HT-29 (cell line): Measurements from ENCODE around the gene IMPDH2. TPM values are rescaled to one million over a fixed set of nuclear protein-coding genes. Genes with fewer than 3 reads are reported as not detected.
"Not testable (repeated sequence)": the region's sequence is repeated elsewhere in the genome, so short reads cannot be mapped to it uniquely, and the experiment has no call there.

Source experiments
- DNase-seq: peaks from one replicate; pipeline ENCODE4 v3.0.0-alpha.2; 2015; ENCODE audit warnings: low spot score
- total RNA-seq: library from RNA; depleted of rRNA; stranded (reverse); fragments of >200 nt; shearing (Covaris generic); gene quantifications from 2 replicates; pipeline ENCODE4 v1.2.3, GENCODE V29; 2014

The IMPDH2 gene
- total RNA-seq, 1 experiment from 2014 or later: 265 TPM

DNA sequence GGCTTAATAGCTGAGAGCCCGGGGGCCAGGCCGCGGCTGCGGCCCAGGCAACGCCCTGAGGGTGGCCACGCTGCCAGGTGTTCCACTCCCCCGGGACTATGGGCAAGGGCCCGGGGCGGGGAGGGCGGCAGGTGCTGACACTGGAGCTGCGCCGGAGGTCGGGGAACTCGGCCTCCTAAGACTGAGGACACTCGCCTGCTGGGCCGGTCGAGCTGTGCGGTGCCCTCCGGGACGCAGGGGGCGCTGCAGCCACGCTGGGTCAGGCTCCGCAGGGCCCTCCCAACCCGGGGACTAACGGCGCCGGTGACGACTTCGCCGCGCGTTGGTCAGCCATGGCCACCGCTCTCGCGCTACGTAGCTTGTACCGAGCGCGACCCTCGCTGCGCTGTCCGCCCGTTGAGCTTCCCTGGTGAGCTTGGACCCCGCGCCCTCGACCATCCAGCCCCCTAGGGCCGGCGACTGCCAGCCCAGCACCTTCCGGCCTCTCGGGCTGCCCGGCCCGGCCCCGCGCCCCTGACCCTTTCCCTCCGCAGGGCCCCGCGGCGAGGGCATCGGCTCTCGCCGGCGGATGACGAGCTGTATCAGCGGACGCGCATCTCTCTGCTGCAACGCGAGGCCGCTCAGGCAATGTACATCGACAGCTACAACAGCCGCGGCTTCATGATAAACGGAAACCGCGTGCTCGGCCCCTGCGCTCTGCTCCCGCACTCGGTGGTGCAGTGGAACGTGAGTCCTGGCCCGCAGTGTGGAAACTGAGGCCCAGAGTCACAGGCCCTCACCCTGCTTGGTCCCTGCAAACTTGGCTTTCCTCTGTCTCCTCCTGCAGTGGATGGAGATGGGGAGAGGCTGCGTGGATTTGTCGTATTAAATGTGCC, 7.1 kb downstream of the IMPDH2 start, which contains the start of gene NDUFAF3:
Gene NDUFAF3, plus strand, starts transcription at position 309 of the 875 bp plus-strand sequence. Its CDS starts 24 bp downstream, at position 333.
- peak; percentile 90 for DNase-seq

DNA sequence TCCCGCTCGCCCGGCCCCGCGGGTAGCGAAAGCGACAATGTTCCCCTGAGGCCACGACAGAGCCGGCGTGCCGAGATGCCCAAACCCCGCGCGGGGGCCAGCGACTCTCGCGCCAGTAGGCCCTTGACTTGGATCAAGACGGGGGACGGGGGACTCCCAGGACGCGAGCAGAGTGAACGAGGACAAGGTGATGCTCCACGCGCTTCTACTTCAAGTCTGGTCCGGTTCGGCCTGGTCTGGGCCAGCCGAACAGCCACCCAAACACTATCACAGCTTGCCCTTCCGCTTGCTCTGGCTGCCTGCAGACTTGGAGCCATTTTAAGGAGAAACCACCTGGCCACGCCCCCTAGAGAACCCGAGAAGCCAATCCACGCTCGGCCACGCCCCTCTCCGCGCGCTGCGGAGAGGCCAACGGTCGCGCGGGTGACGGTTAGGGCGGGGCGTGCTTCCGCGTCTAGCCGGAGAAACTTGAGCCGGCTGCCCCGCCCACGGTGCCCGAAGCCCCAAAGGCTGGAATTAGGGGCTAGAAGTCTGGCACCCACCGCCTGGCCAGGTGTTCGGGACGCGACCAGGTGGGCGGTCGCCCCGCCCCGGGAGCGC, 7.9 kb downstream of the IMPDH2 start:
- peak; percentile 97 for DNase-seq

DNA sequence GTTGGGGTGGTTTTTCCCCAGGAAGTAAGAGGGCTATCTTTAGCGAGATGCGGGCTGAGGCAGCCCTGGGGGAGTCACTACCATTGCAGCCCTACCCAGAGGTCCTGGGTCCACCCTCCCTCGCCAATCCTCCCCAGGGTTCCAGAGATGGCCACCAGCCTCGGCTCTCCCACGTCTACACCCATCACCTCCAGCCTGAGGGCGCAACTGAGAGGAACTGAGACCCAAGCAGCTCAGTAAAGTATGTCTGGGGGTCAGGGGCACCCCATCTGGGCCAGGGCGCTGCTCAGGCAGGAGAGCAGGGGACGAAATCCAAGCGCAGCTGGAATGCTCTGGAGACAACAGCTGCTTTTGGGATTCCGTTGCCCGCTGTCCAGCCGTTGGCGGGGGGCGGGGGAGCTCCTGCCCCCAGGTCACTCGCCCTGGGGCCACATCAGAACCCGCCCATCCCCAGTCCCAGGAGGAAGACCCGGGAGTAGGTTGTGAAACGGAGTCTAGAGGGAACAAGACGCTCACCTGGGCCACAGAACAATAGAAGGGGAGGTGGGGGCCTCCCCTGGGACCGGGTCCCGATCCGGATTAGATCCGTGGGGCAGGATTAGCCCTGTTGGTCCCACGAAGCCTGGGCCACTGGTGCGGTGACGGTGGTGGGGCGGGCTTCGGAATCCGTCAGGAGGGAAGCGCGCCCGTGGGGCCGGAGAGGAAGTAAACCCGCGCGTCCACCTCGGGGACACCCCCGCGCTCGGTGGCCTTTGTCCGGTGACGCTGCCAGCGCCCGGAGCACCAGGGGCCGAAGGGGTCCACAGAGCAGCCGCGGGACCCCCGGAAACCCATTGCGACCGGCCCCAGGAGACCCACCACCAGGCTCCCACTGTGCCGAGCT, 8.6 kb downstream of the IMPDH2 start:
- peak; percentile 31 for DNase-seq

DNA sequence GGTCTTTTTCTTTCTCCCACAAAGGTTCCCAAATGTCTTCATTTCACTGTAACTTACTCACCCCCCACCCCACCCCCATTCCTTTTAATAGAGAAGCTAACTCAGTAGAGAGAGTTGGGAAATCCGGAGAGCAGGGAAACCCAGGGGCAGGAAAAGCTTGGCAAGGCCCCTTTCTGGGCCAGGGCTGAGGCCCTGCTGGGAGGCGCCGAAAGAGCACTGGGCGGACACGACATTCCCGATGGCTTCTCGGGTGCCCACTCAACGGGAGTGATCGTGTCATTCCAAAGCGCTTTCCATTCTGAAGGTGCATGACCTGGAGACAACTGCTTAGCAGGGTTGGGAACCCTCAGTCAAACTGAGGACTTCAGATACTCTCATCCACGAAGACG, 9.3 kb downstream of the IMPDH2 start:
- peak; percentile 30 for DNase-seq

DNA sequence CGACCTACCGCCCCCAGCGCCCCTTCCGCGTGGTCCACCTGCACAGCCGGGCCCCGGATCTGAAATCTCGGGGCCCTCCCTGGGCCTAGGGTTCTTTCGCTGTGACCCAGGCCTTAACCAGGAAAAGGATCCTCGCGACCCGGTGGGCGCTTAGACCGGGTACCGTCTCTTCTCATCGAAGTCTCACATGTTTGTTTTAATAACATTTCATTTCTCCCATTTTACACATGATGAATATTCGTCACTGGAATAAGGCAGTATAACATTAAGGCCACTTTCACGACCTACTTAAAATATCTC, 10.5 kb downstream of the IMPDH2 start:
- no peak for DNase-seq

DNA sequence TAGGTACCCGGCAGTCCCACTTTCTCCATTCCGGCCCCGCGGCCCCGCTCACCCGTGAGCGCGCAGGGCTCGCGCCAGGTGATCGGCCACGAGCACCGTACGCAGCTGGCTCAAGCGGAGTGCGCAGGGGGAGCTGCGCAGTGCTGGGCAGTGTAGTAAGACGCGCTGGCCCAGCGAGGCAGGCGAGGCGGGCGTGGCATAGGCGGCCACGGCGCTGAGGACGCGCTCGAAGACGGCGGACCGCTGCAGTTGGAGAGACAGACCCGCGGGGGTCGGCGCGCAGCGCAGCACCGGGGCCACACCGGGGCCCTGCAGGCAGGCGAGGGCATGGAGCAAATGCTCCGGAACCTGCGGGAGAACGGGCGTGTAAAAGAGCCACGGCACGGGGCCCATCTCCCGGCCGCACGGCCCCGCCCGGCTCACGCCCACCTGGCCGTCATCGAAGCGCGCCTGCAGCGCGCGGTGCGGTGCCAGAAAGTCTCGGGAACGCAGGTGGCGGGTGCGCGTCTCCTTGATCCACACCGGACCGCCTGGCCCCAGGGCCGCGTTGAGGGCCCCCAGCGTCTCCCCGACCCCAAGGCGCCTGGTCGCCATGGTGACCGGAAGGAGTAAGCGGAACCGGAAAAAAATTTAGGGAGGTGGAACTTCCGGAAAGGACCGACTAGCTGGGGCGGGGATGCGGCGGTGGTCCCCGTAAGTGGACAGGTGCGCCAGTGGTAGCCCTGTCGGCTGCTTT, 11.1 kb downstream of the IMPDH2 start, which contains the start of gene DALRD3:
Gene DALRD3, minus strand, starts transcription at position 610 of the 736 bp plus-strand sequence. Its CDS starts 16 bp downstream, at position 594.
- peak; percentile 61 for DNase-seq

DNA sequence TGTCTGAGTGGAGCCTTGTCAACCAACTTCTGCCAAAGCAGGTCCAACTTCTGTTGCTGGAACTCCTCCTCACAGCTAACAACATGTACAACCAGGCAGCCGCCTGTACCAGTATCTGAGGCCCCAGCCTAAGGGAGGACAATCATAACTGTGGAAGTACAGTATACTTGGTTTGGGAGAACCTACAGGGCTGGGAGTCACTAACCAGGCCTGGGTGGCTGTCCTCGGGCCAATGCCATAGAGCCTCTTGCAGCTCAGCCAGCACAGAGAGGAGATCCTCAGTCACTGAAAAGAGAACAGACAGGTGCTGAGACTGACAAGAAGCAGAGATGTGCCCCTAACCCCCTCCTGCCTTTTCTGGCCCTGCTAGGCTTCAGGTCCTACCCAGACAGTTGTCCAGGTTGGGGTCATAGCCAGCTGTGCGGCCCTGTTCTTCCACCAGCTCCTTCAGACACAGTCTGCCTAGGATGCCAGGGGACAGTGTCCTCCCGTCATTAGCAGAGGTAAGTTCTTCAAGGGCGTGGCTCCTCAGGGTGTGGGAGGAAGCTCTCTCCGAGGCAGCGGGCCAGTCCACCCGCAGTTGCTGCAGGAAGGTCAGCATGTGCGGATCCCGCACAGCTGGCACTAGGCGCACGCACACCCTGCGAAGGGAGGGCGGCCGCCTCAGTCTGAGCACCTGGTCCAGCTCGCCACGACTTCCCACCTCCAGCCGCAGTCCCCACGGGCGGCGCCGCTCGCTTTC, 11.8 kb downstream of the IMPDH2 start:
- DNase-seq: no peak

DNA sequence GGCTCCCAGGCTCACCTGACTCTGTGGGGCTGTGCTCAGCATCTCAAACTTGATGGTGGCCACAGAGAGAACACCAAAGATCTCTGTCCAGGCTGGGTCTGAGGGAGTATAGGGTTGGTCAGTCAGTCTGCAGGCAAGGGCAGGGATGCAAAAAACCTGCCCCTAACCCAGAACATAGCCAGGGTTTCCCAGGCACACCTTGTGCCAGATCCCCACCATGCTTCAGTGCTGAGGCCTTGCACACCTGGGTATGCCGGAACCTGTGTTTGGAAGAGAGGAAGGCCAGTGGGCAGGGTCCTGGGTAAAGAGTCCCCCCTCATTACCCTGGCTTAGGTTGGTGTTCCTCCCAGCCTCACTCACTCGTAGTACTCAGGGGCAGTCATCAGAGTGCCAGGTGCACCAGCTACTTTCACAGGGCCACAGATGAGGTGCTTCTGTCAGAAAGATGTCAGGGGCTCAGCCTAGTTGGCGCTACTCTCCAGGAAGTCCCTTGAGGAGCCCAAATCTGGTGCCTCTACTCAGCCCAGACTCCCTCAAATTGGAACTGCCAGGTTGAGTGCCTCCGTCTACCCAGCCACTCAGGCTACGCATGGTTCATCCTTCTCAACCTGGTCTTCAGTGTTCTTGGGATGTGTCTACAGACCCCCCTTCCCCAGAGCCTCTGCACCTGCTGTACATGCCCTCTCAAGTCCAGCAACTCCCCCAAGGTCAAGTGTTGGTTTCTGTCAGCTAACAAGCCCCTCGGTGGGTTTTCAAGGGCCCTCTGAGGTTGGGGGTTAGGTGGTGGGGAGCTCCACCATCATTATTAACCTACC, 12.6 kb downstream of the IMPDH2 start:
- no peak for DNase-seq

DNA sequence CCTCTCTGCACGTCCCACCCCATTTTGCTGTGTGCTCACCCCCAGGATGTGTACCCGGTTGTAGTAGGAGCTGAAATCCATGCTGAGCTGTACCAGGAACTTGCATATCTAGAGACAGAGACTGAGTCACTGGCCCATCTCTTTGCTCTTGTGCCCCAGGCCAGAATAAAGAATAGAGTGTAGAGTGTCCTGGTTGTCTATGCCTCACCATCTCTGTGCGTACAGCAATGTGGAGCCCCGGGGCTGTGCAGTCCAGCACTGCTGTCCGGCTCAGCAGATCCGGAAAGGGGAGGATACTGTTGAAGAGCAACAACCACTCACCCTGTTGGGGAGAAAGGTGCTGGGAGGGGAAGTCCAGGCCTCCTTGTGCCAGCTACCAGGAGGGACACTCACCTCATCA, 13.4 kb downstream of the IMPDH2 start:
- DNase-seq: no peak

DNA sequence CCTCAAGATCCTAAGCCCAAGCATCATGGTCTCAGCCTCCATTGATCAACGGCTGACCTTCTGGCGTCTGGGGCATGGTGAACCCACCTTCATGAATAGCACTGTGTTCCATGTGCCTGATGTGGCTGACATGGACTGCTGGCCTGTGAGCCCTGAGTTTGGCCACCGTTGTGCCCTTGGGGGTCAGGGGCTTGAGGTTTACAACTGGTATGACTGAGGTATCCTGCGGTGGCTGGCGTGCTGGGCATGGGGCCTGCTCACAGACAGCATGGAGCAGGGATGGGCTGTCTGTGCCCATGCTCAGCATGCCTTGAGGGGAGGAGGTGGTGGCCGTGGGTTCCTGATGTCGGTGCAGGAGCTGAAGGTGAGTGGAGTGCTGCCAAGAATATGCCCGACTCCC, 14.1 kb downstream of the IMPDH2 start:
- DNase-seq: no peak

DNA sequence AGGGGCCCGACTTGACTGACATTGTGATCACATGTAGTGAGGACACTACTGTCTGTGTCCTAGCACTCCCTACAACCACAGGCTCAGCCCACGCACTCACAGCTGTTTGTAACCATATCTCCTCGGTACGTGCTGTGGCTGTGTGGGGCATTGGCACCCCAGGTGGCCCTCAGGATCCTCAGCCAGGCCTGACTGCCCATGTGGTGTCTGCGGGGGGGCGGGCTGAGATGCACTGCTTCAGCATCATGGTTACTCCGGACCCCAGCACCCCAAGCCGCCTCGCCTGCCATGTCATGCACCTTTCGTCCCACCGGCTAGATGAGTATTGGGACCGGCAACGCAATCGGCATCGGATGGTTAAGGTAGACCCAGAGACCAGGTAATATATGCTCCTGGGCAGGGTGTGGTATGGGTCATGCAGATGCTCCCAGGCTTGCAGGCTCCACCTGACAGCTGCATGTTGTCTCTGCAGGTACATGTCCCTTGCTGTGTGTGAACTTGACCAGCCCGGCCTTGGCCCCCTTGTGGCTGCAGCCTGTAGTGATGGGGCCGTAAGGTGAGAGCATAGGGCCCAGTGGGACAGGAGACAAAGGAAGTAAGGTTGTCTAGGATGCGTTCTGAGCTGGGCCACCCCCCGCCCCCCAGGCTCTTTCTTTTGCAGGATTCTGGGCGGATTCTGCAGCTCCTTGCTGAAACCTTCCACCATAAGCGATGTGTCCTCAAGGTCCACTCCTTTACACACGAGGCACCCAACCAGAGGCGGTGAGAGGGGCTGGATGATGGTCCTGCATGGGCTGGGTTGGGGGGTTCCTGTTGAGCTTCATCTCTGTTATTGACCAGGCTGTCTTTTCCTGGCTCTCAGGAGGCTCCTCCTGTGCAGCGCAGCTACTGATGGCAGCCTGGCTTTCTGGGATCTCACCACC, 15.2 kb downstream of the IMPDH2 start:
- DNase-seq: peak; percentile 60

DNA sequence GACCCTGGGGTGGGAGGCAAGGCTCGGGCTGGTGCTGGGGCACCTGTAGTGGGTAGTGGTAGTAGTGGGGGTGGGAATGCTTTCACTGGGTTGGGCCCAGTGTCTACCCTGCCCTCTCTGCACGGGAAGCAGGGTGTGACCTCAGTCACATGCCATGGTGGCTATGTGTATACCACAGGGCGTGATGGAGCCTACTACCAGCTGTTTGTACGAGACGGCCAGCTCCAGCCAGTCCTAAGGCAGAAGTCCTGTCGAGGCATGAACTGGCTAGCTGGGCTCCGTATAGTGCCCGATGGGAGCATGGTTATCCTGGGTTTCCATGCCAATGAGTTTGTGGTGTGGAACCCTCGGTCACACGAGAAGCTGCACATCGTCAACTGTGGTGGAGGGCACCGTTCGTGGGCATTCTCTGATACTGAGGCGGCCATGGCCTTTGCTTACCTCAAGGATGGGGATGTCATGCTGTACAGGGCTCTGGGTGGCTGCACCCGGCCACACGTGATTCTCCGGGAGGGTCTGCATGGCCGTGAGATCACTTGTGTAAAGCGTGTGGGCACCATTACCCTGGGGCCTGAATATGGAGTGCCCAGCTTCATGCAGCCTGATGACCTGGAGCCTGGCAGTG, 16.0 kb downstream of the IMPDH2 start:
- no peak for DNase-seq

DNA sequence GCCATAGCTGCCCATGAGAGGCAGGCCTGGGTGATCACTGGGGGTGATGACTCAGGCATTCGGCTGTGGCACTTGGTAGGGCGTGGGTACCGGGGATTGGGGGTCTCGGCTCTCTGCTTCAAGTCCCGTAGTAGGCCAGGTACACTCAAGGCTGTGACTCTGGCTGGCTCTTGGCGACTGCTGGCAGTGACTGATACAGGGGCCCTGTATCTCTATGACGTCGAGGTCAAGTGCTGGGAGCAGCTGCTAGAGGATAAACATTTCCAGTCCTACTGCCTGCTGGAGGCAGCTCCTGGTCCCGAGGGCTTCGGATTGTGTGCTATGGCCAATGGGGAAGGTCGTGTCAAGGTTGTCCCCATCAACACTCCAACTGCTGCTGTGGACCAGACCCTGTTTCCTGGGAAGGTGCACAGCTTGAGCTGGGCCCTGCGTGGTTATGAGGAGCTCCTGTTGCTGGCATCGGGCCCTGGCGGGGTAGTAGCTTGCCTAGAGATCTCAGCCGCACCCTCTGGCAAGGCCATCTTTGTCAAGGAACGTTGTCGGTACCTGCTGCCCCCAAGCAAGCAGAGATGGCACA, 16.7 kb downstream of the IMPDH2 start:
- DNase-seq: no peak

DNA sequence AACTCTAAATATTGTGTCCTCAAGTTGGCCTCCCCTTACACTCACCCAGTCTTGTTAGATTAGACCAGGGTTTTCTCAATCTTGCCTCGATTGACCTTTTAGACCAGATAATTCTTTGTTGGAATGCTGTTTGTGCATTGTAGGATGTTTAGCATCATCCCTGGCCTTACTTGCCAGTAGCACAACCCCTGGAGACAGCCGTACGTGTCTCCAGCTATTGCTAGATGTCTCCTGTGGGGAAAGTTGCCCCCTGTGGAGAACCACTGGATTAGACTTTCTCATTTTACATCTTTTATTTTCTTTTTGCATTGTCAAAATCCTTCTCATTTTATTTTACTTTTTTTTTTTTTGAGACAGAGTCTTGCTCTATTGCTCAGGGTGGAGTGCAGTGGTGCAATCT, 19.8 kb downstream of the IMPDH2 start:
- no peak for DNase-seq

DNA sequence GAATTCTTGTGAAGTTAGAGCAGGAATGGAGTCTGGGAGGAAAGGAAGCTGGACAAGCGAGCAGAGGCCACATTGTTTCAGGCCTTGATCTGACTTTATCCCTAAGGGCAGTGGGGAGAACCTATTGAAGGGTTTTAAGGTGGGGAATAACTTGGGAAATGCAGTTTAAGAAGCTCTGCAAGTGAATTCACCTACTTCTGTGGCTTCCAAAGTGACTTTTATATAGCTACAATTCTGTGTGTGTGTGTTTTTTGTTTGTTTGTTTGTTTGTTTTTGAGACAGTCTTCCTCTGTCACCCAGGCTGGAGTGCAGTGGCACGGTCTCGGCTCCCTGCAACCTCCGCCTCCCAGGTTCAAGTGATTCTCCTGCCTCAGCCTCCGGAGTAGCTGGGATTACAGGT, 20.6 kb downstream of the IMPDH2 start:
- not testable (repeated sequence) for DNase-seq

DNA sequence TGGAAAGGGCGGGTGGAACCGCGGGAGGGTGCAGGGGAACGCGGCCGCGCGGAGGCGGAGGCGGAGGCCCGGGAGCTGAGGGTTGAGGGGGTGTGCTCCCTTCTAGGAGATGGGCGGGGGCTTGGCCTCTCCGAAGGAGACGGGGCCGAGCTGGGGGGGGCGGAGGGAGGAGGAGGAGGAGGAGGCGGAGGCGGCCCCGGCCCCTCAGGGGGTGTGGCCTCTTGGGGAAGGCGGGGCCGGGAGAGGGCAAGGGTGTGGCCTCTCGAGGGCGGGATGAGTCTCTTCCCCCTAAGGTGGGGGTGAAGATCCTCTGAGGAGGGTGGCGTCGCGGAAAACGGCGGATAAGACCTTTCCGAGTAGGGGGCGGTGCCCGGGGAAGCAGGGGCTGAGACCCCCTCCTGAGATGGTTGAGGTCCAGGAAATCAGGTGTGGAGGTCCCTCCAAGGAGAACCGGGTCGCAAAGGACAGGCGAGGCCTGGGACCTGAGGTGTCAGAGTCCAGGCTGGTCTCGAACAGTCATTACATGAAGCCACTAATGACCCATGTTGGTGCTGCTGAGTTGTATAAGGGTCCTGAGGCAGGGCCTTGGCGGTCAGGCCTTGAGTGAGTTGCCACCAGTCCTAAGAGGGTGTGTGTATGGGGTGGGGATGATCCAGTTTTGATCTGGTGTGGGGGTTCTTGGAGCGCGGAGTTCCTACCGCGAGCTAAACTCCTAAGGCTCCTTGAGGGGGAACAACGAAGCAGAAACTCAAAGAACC, 21.2 kb downstream of the IMPDH2 start:
- peak; percentile 72 for DNase-seq
